OCI-LY3 (cell line): Measurements from ENCODE around the gene AIF1.

Experiments used
- CTCF ChIP-seq: fragments of 200-600, 300-600 bp; sonication (generic); IDR thresholded peaks from 2 replicates; pipeline ENCODE4 v1.5.1; 2014; ENCODE audit warnings: antibody characterized with exemption, low read length, low read depth
- EZH2phosphoT487 ChIP-seq: fragments of 200-600 bp; shearing (Covaris generic); IDR thresholded peaks from 2 replicates; pipeline ENCODE4 v1.6.1; 2018; ENCODE audit warnings: antibody characterized with exemption, mixed run types, low read depth

- TF ChIP-seq CTCF: no peak
- no peak for TF ChIP-seq EZH2phosphoT487
Observed at GRCh38 chr6:31641370-31641769, 26.3 kb downstream of the AIF1 start.
